Measurements from ENCODE around the gene ISM2.

ISM2 gene

DNA sequence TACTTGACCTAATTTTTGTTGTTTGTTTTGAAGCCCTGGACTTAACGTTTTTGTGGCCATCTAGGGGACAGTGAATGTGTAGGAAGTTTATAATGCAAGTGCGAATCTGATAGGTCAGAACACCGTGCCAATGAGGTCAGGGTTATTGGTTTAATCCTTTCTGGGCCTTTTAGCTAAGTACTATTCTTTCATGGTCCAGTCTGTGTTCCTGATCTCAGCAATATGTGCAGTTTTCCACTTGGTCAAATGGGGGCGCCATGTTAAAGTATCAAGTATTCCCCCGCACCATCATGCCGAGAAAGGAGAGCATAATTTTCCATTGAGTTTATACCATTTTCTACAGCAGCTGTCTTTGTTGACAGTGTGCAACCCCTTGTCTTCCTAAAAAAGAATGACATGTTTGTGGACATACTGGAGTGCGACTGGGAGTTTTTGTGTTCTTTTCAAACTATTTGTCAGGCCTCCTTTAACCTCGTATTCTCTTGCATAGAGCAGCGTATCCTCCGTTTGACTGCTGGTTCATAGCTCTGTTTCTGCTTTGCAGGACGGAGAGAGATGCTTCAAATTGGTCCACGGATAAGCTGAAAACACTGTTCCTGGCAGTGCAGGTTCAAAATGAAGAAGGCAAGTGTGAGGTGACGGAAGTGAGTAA, 39.4 kb downstream of the ISM2 start:
- no peak for DNase-seq

DNA sequence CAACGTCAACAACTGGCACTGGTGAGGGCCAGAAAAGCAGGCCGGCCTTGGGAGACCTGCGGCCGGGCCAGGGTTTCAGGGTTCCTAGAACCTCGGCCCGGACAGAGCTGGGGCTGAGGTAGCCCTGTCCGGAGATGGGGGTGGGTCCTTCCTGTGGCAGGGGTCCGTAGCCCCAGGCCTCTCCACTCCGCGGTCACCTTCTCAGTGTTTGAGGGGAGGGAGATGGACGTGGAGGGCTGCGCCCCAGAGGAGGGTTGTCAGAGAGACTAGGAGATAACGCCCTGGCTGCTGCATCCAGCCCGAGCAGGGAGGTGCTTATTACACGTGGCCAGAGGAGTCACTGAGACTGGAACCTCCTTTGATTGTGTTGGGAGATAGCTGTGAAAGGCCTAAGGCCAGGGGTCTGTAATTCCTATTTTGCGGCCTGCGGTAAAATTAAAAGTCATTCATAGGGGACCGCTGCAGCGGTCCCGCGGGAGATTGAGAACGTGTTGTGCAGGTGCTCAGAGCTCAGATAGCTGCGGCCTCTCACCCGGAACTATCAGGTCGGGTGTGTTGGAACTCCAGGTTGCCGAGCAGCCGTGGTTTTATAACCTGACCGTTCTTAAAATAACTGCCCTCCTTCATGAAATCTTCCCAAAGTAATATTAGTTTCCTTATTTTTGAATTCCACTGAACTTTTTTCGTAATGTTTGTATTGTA, 40.2 kb downstream of the ISM2 start:
- DNase-seq = no peak

DNA sequence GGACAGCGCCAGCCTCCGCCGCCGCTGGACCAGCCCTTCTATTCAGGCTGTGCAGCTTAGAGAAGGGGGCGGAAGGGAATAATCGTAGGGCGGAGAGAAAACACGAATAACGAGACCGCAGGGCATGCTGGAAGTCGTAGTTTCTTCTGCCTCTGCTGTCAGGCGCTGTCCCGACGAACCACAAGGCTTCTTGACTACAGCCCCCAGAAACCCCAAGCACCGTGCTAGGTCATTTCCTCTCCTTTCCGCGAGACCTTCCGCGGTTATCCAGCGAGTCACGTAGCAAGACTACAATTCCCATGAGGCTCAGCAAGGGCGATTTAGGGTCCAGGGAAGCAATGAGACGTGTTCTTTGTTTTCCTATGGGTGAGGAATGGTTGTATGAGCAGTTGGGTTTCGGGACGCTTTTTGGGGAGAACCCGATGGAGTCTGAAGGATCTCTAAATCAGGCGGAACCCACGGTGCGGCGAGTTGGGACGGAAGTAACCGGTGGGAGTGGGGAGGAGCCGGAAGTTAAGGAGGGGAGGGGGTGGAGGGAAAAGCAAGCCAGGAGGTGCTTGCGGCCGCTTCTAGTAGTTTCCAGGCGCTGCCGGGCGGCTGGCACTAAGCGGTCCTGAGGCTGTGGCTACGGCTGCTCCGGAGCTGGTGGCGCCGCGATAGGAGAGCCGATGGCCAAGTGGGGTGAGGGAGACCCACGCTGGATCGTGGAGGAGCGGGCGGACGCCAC, 40.9 kb downstream of the ISM2 start, which contains the start of the genes AHSA1 and VIPAS39:
TSS of gene AHSA1 (plus strand) at position 572 of the 727 bp plus-strand sequence. CDS start at position 669, 97 bp downstream.
TSS of gene VIPAS39 (minus strand) at position 80 of the 727 bp plus-strand sequence. CDS start 3,499 bp downstream, outside the sequence.
- DNase-seq = peak; percentile 71 to 93

DNA sequence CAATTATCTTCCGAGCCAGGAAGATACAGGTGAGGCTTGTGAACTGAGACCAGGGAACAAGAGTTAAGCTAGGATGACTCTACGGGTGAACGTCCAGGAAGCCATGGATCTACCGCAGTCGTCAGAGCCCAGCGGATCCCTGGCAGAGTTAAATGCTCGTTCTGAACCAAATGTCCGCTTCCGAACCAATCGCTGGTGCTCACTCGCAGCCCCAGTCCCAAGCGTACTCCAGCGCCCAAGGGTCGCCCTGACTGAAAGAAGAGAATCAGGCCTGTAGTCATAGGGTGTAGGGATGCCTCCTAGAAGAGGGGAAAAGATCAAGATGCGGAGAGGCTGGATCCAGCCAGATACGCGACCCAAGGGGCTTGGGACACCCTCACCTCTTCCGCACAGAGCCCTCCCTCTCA, 41.5 kb downstream of the ISM2 start:
- DNase-seq = no peak

DNA sequence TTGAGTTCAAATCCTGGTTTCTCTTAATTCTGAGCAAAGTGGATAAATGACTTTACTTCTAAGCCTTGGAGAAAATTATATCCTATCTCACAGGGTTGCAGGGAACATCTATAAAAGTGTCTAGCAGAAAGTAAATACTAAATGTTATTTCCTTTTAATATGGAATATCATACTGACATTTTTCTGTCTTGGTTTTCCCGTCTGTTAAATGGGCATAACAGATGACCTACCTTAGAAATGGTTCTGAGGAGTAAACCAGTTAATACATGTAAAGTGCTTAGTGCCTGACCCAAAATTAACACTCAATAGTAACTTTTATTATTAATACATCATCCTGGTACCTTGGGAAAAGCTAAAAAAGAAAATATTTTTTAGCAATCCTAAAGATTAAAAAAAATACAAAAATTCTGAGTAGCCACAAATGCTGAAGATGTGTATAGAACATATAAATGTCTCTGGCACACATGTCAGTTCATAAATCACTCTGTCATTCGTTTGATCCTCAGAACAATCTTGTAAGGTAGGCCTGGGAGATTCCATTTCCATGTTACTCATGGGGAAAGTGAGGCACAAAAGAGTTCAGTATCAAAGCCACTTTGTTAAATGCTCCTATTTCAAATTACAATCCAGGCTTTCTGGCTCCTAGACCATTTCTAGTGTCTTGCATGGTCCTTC, 42.5 kb downstream of the ISM2 start:
- no peak for DNase-seq

DNA sequence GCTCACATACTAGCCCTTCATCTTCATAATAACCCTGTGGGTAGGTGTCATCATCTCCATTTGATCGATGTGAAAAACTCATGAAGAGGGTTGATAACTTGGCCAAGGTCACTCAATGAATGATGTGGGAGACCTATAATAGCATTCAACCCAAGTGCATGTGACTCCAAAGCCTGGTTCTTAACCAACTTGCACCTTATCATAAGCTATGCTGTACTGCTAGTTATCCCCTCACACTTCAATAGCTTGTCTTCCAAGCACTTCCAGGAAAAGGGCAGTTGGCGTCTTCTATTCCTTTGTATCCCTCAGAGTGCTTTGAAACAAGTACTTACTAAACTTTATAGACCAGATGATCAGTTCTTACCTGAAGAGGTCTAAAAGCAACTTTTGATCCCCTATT, 56.4 kb downstream of the ISM2 start:
- DNase-seq = no peak

DNA sequence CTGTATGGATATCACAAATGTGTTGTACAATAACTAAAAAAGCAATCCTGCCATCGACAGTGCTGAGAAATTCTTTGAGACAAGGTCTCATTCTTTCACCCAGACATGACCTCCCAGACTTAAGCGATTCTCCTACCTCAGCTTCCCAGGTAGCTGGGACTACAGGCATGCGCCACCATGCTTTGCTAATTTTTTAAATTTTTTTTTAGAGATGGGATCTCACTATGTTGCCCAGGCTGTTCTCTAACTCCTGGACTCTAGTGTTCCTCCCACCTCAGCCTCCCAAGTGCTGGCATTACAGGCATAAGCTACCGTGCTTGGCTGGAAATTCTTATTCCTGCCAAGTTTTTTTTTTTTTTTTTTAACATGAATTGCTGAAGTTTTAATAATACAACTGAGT, 58.8 kb downstream of the ISM2 start:
- DNase-seq = no peak

DNA sequence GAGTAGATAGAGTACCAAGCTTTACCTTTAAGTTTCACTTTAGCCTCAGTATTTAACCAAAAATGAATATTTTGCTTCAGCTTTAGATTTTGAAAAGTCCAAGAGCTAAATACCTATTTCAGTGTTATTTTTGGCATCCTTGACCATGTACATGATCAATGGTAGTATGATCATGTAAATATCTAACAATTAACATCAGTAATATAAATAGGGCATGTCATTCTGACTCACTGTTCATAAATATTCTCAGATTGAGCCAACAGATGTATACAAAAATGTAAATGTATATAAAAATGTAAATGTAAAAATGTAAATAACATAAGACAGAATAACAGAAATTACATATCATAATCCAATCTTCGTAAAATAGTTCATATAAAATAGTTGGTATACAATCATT, 60.0 kb downstream of the ISM2 start:
- DNase-seq = no peak

DNA sequence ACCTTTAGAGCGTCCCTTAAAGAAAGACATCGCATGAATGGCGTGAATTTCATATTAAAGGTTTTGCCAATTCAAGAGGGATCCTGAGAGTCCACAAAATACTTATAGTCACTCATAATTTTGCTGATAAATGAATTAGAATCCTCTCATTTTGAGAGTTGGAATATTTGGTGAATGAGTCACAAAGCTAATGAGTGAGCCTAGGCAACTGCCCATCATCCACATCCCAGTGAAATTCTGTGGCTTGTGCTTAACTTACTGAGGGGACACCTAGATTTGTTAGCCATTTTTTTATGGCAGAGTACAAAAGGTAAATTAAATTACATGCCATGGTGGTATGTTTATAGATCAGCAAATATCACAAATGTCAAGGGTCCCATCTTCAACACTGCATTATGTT, 62.6 kb downstream of the ISM2 start:
- no peak for DNase-seq

DNA sequence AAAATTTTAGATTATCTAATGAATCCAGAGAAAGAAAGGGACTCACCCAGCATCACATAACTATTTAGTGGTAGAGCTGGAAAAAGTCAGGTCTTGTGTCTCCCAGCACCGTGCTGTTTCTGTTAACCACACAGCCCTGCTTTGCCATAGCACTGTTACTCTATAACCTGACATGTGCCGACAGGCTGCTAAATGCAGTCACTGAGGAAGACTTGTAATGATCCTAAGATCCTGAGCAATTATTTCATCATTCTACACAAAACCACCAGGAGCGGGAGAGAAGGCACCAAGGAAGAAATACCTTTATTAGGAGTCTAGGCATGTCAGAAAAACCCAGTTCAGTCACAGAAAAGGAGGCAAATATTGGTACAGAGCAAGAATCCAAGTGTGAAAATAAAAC, 72.2 kb downstream of the ISM2 start:
- DNase-seq = no peak

DNA sequence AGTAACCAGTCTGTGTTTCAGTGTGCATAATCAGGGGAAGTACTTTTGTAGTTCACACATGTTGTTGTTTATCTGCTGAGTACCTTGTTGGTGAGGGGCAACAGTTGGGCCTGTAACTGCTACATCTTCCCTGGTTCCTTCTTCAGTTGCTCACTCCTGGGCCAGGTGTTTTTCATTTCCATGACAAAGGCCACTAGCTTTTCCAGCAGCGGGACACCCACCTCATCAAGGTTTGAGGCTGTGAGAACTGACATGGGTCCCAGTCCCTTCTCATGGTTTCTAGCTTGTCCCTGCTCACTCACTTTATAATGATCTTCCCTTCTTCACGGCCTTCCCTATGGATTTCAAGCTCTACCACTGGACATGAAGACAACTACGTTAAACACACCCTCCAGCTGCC, 73.8 kb downstream of the ISM2 start:
- no peak for DNase-seq

All from cerebellar nuclear complex (tissue), 1 donor.